HG02610 (cell line): Measurements from ENCODE around the gene OR4C6.
A peak's percentile ranks its signal among the peaks of the same experiment; 100 is the strongest.

Experiments used
- ATAC-seq: cut with Tn5 transposase; IDR thresholded peaks from one replicate; pipeline ENCODE4 v1.9.1; 2021; ENCODE audit warnings: mild to moderate bottlenecking, moderate library complexity; ENCODE audit not compliant: unreplicated experiment

Gene OR4C6

GRCh38 chr11:55661901-55662300 is at the start of gene OR4C6:
TSS of gene OR4C6 (plus strand) at chr11:55662201. CDS start at chr11:55665167, 2,966 bp downstream.
- ATAC-seq = no peak

- no peak for ATAC-seq
Observed at GRCh38 chr11:55624531-55624930, 37.5 kb upstream of the OR4C6 start.

- ATAC-seq = no peak
Observed at GRCh38 chr11:55634813-55635212, 27.2 kb upstream of the OR4C6 start, which contains the start of gene OR4P4. TSS of gene OR4P4 (plus strand) at chr11:55635113.

- no peak for ATAC-seq
Observed at GRCh38 chr11:55648027-55648426, 14.0 kb upstream of the OR4C6 start, which contains the start of gene OR4S2. TSS of gene OR4S2 (plus strand) at chr11:55648327. CDS start at chr11:55650904, 2,577 bp downstream.

GRCh38 chr11:55652560-55652959 is 9.4 kb upstream of the OR4C6 start:
- no peak for ATAC-seq

GRCh38 chr11:55655096-55655495 is 6.9 kb upstream of the OR4C6 start:
- no peak for ATAC-seq

GRCh38 chr11:55658031-55658573 is 3.9 kb upstream of the OR4C6 start:
- peak; percentile 99 for ATAC-seq

GRCh38 chr11:55658608-55659007 is 3.4 kb upstream of the OR4C6 start:
- peak; percentile 23 for ATAC-seq

GRCh38 chr11:55669376-55669775 is 7.4 kb downstream of the OR4C6 start:
- no peak for ATAC-seq

GRCh38 chr11:55673860-55674259 is 11.9 kb downstream of the OR4C6 start:
- ATAC-seq = no peak

- ATAC-seq = no peak
Observed at GRCh38 chr11:55697817-55698216, 35.8 kb downstream of the OR4C6 start.

GRCh38 chr11:55701429-55701828 is 39.4 kb downstream of the OR4C6 start:
- ATAC-seq = no peak

GRCh38 chr11:55707029-55707428 is 45.0 kb downstream of the OR4C6 start:
- peak; percentile 53 for ATAC-seq

- no peak for ATAC-seq
Observed at GRCh38 chr11:55714982-55715888, 53.2 kb downstream of the OR4C6 start.
